Mesenchymal stem cell (in vitro differentiated cells and primary cell): ENCODE measurements around the gene NUFIP1.
A peak's percentile ranks its signal among the peaks of the same experiment; 100 is the strongest.
"Not testable (repeated sequence)": the region's sequence is repeated elsewhere in the genome, so short reads cannot be mapped to it uniquely, and the experiment has no call there.

Experiments used
- DNase-seq: peaks from one replicate; pipeline ENCODE4 v3.0.0-alpha.2; 2013
- H2AFZ ChIP-seq: one replicate; pipeline ENCODE4 v1.6.1; 2013; ENCODE audit warnings: low read depth, mild to moderate bottlenecking, control low read depth, inconsistent platforms, low read length, moderate library complexity
- H2AK5ac ChIP-seq: 2 replicates; pipeline ENCODE4 v1.6.1; 2013; ENCODE audit warnings: low read length, moderate library complexity, mild to moderate bottlenecking, inconsistent platforms; ENCODE audit not compliant: severe bottlenecking
- H2BK120ac ChIP-seq: one replicate; pipeline ENCODE4 v1.6.1; 2013; ENCODE audit warnings: low read depth, mild to moderate bottlenecking, inconsistent platforms, low read length, moderate library complexity
- H2BK12ac ChIP-seq, 2 experiments: one replicate each; pipeline ENCODE4 v1.6.1; 2013; ENCODE audit warnings: inconsistent platforms in 2 of 2, low read length in 2 of 2, mild to moderate bottlenecking in 2 of 2, moderate library complexity in 2 of 2, control low read depth in 1 of 2
- H2BK15ac ChIP-seq: one replicate; pipeline ENCODE4 v1.6.1; 2013; ENCODE audit warnings: mild to moderate bottlenecking, low read depth, inconsistent platforms; ENCODE audit not compliant: poor library complexity, severe bottlenecking
- H2BK5ac ChIP-seq: 2 replicates; pipeline ENCODE4 v1.6.1; 2013; ENCODE audit warnings: low read depth, mild to moderate bottlenecking, low read length, control low read depth, inconsistent platforms; ENCODE audit not compliant: poor library complexity, severe bottlenecking
- H3K14ac ChIP-seq, 2 experiments: one replicate each; pipeline ENCODE4 v1.6.1; 2013; ENCODE audit warnings: inconsistent platforms in 2 of 2, low read length in 2 of 2, control low read depth in 1 of 2, mild to moderate bottlenecking in 1 of 2, moderate library complexity in 1 of 2
- H3K18ac ChIP-seq, 2 experiments: one replicate each; pipeline ENCODE4 v1.6.1; 2013; ENCODE audit warnings: inconsistent platforms in 2 of 2, low read length in 2 of 2, control low read depth in 1 of 2, low read depth in 1 of 2, mild to moderate bottlenecking in 1 of 2
- H3K23ac ChIP-seq, 2 experiments: one replicate each; pipeline ENCODE4 v1.6.1; 2013; ENCODE audit warnings: inconsistent platforms in 2 of 2, low read length in 2 of 2, mild to moderate bottlenecking in 2 of 2, moderate library complexity in 2 of 2, control low read depth in 1 of 2
- H3K27ac ChIP-seq: 2 replicates; pipeline ENCODE4 v1.5.1; 2013; ENCODE audit warnings: mild to moderate bottlenecking, moderate library complexity, low read length, control low read depth, inconsistent platforms; ENCODE audit not compliant: poor library complexity, severe bottlenecking
- H3K27me3 ChIP-seq, 2 experiments: 2 replicates each; pipeline versions ENCODE4 v1.6.1 to v1.7.0; 2013; ENCODE audit warnings: low read length in 2 of 2, mild to moderate bottlenecking in 2 of 2, moderate library complexity in 2 of 2, control low read depth in 1 of 2, inconsistent platforms in 1 of 2; ENCODE audit not compliant: control insufficient read depth in 1 of 2, insufficient read depth in 1 of 2
- H3K36me3 ChIP-seq, 2 experiments: 2 replicates each; pipeline versions ENCODE4 v1.6.1 to v1.7.0; 2013; ENCODE audit warnings: low read length in 2 of 2, control low read depth in 1 of 2, inconsistent platforms in 1 of 2, low read depth in 1 of 2, mild to moderate bottlenecking in 1 of 2; ENCODE audit not compliant: insufficient read depth in 2 of 2, control insufficient read depth in 1 of 2
- H3K4ac ChIP-seq, 2 experiments: one replicate each; pipeline ENCODE4 v1.6.1; 2013; ENCODE audit warnings: inconsistent platforms in 2 of 2, low read length in 2 of 2, mild to moderate bottlenecking in 2 of 2, moderate library complexity in 2 of 2, control low read depth in 1 of 2, low read depth in 1 of 2
- H3K4me1 ChIP-seq: 2 replicates; pipeline ENCODE4 v1.6.1; 2013; ENCODE audit warnings: low read depth, low read length, control low read depth; ENCODE audit not compliant: control insufficient read depth, insufficient read depth
- H3K4me2 ChIP-seq: 2 replicates; pipeline ENCODE4 v1.6.1; 2013; ENCODE audit warnings: low read length, mild to moderate bottlenecking, inconsistent platforms; ENCODE audit not compliant: poor library complexity, severe bottlenecking
- H3K4me3 ChIP-seq, 2 experiments: 2 replicates each; pipeline versions ENCODE4 v1.5.1 to v1.7.0; 2013; ENCODE audit warnings: low read length in 2 of 2, mild to moderate bottlenecking in 2 of 2, control low read depth in 1 of 2, low read depth in 1 of 2; ENCODE audit not compliant: insufficient read depth in 1 of 2
- H3K79me1 ChIP-seq: replicated peaks from 2 replicates; pipeline ENCODE4 v1.6.1; 2013; ENCODE audit warnings: mild to moderate bottlenecking, control low read depth, low read length, inconsistent platforms; ENCODE audit not compliant: poor library complexity, severe bottlenecking
- H3K9ac ChIP-seq: 2 replicates; pipeline ENCODE4 v1.7.0; 2013; ENCODE audit warnings: mild to moderate bottlenecking, low read length, moderate library complexity
- H3K9me3 ChIP-seq: 2 replicates; pipeline ENCODE4 v1.7.0; 2013; ENCODE audit warnings: mild to moderate bottlenecking, low read length; ENCODE audit not compliant: control insufficient read depth
- H4K8ac ChIP-seq: one replicate; pipeline ENCODE4 v1.6.1; 2013; ENCODE audit warnings: inconsistent platforms, mild to moderate bottlenecking, low read length, moderate library complexity
- H4K91ac ChIP-seq: one replicate; pipeline ENCODE4 v1.6.1; 2013; ENCODE audit warnings: mild to moderate bottlenecking, low read length, inconsistent platforms
- WGBS: methylation state at CpG from one replicate; pipeline ENCODE4 v1.1.7; 2013; ENCODE audit warnings: mixed read lengths; 5-methylcytosine and 5-hydroxymethylcytosine counted together

The NUFIP1 gene

GRCh38 chr13:44902738-44903137 is 86.5 kb downstream of the NUFIP1 start:
- H2BK15ac ChIP-seq, result no peak overlapping the region
- H3K23ac ChIP-seq, result no peak overlapping the region
- H2AK5ac ChIP-seq, result no peak overlapping the region
- no peak overlapping the region for H4K8ac ChIP-seq
- no peaks in the 10 kb centered on the region for H3K79me1 ChIP-seq
- H2BK12ac ChIP-seq, result peak overlapping the region in 1 of 2 experiments; percentile 49
- H3K4ac ChIP-seq, result no peak overlapping the region
- no peak overlapping the region for H2BK5ac ChIP-seq
- no peak overlapping the region for H4K91ac ChIP-seq
- H2AFZ ChIP-seq, result no peak overlapping the region
- no peaks in the 10 kb centered on the region for H3K9me3 ChIP-seq
- H3K14ac ChIP-seq, result no peak overlapping the region
- 92% methylated on average over 5 of the region's 6 CpGs for WGBS
- H2BK120ac ChIP-seq, result no peak overlapping the region
- H3K27me3 ChIP-seq, result no peaks in the 10 kb centered on the region
- peak overlapping the region; percentile 91 for H3K9ac ChIP-seq
- no peak for DNase-seq
- H3K36me3 ChIP-seq, result no peaks in the 10 kb centered on the region
- no peak overlapping the region for H3K27ac ChIP-seq
- H3K4me2 ChIP-seq, result no peak overlapping the region
- peaks cover 5% of the 10 kb centered on the region for H3K4me1 ChIP-seq
- H3K4me3 ChIP-seq, result no peak overlapping the region
- no peak overlapping the region for H3K18ac ChIP-seq

GRCh38 chr13:44899967-44900366 is 89.3 kb downstream of the NUFIP1 start:
- Histone ChIP-seq H3K4me2 (no peak overlapping the region), H2BK5ac (no peak overlapping the region), H2AK5ac (no peak overlapping the region), H3K9me3 (no peaks in the 10 kb centered on the region), H3K36me3 (no peaks in the 10 kb centered on the region), H3K4ac (no peak overlapping the region), H3K4me1 (peaks cover 2% of the 10 kb centered on the region), H3K14ac (no peak overlapping the region), H2BK12ac (no peak overlapping the region), H3K79me1 (no peaks in the 10 kb centered on the region), H3K27ac (no peak overlapping the region), H3K9ac (no peak overlapping the region), H4K8ac (no peak overlapping the region), H4K91ac (no peak overlapping the region), H2AFZ (no peak overlapping the region), H3K27me3 (no peaks in the 10 kb centered on the region), H3K18ac (no peak overlapping the region), H3K4me3 (no peak overlapping the region), H2BK15ac (no peak overlapping the region), H3K23ac (no peak overlapping the region), H2BK120ac (no peak overlapping the region)
- no peak for DNase-seq
- WGBS, result 81% methylated on average over 2 of the region's 2 CpGs

GRCh38 chr13:44898308-44898707 is 91.0 kb downstream of the NUFIP1 start:
- WGBS, result 95% methylated on average over 1 of the region's 2 CpGs
- H3K36me3 ChIP-seq, H2AFZ ChIP-seq, H4K91ac ChIP-seq, H3K4me2 ChIP-seq, H3K14ac ChIP-seq, H3K27me3 ChIP-seq, H4K8ac ChIP-seq, H3K9me3 ChIP-seq, H3K4ac ChIP-seq, H2BK15ac ChIP-seq, H3K4me3 ChIP-seq, H3K9ac ChIP-seq, H3K23ac ChIP-seq, H3K18ac ChIP-seq, H3K4me1 ChIP-seq, H2AK5ac ChIP-seq, DNase-seq, H2BK120ac ChIP-seq, H2BK5ac ChIP-seq, H3K79me1 ChIP-seq, H3K27ac ChIP-seq, H2BK12ac ChIP-seq: not testable (repeated sequence)

GRCh38 chr13:44895953-44896335 is 93.3 kb downstream of the NUFIP1 start:
- H3K79me1 ChIP-seq, result no peaks in the 10 kb centered on the region
- no peak overlapping the region for H3K18ac ChIP-seq
- no peak overlapping the region for H3K4me3 ChIP-seq
- H2AFZ ChIP-seq, result no peak overlapping the region
- no peaks in the 10 kb centered on the region for H3K36me3 ChIP-seq
- no peak overlapping the region for H4K8ac ChIP-seq
- H3K4me1 ChIP-seq, result no peaks in the 10 kb centered on the region
- no peaks in the 10 kb centered on the region for H3K27me3 ChIP-seq
- no peak overlapping the region for H3K4ac ChIP-seq
- H2BK120ac ChIP-seq, result no peak overlapping the region
- DNase-seq, result no peak
- H2AK5ac ChIP-seq, result no peak overlapping the region
- H3K9me3 ChIP-seq, result no peaks in the 10 kb centered on the region
- no peak overlapping the region for H2BK15ac ChIP-seq
- no peak overlapping the region for H3K23ac ChIP-seq
- no peak overlapping the region for H4K91ac ChIP-seq
- H3K4me2 ChIP-seq, result no peak overlapping the region
- no peak overlapping the region for H2BK5ac ChIP-seq
- H3K14ac ChIP-seq, result no peak overlapping the region
- no peak overlapping the region for H2BK12ac ChIP-seq
- no peak overlapping the region for H3K9ac ChIP-seq
- H3K27ac ChIP-seq, result no peak overlapping the region
- WGBS, result 93% methylated on average over 2 of the region's 5 CpGs
